NCI-H526 treated with DMSO at 0.1 percent for 48 hours (cell line): ENCODE measurements around the gene SLC43A2.
A peak's percentile ranks its signal among the peaks of the same experiment; 100 is the strongest.
"Not testable (repeated sequence)": the region's sequence is repeated elsewhere in the genome, so short reads cannot be mapped to it uniquely, and the experiment has no call there.

Source experiments
- DNase-seq: peaks from one replicate; lab custom pipeline; 2025; lab: John Stamatoyannopoulos, UW

Gene SLC43A2

DNA sequence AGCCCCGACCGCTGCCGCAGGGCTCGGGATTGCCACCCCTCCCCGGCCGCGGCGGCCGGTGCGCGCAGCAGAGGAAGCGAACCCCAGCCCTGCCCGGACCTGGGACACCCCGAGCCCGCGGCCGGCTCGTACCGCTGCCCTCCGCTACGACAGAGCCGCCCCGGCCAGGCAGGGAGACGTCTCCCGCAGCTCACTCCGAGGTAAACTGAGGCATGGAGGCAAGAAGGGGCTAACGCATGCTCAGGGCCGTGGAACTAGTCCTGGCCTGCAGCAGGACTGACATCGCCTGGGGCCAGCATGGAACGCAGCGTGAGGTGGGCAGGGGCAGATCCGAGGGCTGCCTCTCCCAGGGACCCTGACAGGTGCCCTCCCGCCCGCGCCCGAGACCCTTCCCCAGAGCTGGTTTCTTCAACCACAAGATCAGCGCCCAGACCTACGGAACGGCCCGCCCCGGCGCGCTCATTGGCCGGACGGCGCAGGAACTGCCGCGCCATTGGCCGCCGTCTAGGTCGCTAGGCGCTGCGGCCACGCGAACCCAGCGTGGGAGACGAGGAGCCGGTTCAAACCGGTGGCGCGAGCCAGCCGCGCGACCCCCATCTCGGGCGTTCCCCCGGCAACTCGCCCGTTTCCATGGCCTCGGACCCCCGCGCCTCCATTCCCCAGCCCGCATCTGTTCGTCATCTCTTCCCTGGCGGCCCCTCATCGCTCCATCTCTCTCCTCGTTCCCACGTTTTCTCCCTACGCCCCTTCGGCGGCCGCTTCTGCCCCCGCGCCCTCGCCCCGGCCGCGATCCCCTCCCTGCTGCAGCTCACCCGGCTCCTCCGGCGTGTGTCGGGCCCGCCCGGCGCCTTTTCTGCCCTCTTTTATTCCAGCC, at the start of gene SLC43A2:
Gene SLC43A2 (minus strand): TSS at position 853 of the 874 bp plus-strand sequence. CDS start 960 bp downstream, outside the sequence.
- DNase-seq = peak; percentile 72

- no peak for DNase-seq
Observed at GRCh38 chr17:1676401-1676800, 47.8 kb upstream of the SLC43A2 start.

GRCh38 chr17:1673041-1673785, 44.6 kb upstream of the SLC43A2 start:
- DNase-seq = no peak

GRCh38 chr17:1663934-1664333, 35.3 kb upstream of the SLC43A2 start:
- not testable (repeated sequence) for DNase-seq

GRCh38 chr17:1661045-1661444, 32.4 kb upstream of the SLC43A2 start:
- DNase-seq = no peak

DNA sequence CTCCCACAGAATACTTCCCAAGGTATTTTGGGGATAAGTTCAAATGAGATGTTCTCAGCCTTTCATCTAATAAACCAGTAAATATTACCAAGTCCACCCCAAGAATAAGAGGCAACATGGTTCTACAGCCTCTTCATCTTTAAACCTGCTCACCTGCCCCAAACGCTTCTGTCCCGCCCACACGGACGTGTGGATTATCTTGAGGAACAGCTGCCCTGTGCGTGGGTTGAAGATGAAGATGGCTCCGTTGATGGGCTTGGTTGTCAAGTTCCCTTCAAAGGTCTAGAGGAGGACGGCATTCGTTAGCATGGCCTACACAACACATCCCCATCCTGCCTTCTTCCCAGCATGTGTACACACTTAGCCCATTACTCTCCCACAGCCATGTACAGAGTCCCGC, 29.5 kb upstream of the SLC43A2 start:
- no peak for DNase-seq

DNA sequence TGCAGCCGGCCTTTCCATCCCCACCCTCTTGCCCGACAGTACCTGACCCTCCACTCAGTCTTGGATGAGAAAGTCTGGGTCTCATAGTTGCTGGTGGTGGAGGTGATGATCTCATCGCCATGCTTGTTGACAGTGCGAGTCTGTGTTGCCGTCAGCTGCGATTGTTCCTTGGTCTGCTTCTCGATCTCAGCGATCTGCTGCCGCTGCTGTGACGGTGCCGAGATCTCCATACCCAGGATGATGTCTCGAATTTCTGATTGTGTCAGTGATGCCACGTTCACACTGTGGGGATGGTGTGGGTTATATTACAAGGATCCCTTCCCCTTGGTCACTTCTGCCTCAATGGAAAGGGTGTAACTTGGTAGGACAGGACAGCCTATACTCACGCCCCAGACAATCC, 25.1 kb upstream of the SLC43A2 start:
- DNase-seq = no peak

DNA sequence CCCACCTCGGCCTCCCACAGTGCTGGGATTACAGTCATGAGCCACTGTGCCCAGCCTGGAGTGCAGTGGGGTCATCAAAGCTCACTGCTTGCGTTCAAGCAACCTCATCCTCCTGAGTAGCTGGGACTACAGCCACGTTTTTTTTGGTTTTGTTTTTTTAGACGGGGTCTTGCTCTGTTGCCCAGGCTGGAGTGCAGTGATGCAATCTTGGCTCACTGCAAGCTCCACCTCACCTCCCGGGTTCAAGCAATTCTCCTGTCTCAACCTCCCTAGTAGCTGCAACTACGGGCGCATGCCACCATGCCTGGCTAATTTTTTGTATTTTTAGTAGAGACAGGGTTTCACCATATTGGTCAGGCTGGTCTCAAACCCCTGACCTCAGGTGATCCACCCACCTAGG, 24.2 kb upstream of the SLC43A2 start:
- DNase-seq = not testable (repeated sequence)

DNA sequence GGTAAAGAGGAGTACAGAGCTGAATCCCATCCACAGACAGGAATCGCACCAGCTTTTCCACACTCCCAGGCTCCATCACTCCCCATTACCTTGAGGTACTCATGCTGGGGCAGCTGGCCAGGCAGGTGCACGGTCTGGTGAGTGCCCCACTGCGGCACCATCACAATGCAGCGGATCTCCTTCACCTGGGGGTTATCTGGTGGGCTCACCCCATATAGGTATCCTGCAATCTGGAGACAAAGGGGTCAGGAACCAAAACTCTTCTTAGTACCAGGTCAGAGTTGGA, 22.9 kb upstream of the SLC43A2 start:
- no peak for DNase-seq

GRCh38 chr17:1650731-1651558, 22.3 kb upstream of the SLC43A2 start:
- DNase-seq = no peak

DNA sequence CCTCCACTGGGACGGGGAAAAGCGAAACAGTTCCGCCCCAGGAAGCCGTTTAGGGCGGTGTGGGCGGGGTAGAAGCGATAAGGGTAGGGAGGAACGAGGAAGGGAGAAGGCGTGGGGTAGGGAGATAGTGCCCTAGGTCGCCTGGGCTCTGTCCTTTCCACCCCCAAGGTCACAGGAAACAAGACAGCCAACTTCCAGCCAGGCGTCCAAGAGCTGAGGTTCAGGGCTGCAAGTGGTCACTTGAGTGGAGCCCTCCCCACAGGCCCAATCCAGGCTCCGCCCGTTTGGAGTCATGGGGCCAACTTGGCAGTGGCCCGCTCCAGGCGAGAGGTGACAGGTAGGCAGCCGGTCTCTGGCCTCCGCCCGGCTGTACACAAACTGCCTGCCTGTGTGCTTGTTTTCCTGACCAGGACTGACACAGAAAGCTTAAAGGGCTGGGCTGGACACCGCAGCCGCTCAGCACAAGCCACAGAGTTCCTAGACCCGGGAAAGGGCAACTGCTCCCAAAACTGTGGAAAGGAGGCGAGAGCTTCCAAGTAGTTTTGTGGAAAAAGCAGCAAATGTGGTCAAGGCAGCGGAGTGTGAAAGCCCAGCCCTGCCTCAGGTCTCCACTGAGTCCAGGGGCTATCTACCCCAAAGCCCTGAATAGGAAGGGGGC, 21.3 kb upstream of the SLC43A2 start, which contains the start of gene RILP:
Gene RILP (minus strand): TSS at position 23 of the 658 bp plus-strand sequence. CDS start 62 bp downstream, outside the sequence.
- no peak for DNase-seq

DNA sequence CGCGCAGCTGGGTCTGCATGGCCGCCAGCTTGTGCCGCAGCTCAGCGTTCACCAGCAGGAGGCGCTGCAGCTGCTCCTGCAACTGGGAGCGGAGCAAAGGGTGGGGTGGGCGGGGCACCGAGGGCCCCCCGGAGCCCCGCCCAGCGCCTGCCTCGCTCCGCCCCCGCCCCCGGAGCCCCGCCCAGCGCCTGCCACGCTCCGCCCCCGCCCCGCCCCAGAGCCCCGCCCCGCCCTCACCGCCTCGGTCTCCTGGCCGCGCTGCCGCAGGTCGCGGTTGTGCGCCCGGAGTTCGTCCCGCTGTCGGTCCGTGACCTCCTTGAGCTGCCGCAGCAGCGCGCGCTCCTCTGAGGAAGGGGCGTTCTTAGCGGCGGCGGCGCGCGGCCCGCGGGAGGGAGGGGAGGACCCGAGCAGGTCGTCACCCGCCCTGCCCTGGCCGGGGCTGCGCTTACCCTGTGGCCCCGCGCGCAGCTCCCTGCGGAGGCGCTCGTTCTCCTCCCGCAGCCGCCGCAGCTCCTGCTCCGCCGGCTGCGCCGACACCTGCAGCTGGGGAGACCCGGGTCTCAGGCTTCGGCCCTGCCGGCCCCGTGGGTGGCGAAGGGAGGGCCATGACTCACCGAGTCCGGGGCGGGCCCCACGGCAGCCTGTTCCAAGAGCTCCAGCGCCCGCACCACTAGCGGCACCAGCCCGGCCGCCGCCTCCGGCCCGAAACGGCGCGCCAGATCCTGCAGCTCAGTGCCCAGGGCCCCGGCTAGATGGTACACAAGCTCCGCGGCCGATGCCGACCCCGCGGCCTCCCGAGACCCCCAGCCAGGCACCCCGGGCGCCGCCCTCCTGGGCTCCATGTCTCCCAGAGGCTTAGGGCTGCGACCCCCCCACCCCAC, 20.6 kb upstream of the SLC43A2 start:
- peak; percentile 74 for DNase-seq

DNA sequence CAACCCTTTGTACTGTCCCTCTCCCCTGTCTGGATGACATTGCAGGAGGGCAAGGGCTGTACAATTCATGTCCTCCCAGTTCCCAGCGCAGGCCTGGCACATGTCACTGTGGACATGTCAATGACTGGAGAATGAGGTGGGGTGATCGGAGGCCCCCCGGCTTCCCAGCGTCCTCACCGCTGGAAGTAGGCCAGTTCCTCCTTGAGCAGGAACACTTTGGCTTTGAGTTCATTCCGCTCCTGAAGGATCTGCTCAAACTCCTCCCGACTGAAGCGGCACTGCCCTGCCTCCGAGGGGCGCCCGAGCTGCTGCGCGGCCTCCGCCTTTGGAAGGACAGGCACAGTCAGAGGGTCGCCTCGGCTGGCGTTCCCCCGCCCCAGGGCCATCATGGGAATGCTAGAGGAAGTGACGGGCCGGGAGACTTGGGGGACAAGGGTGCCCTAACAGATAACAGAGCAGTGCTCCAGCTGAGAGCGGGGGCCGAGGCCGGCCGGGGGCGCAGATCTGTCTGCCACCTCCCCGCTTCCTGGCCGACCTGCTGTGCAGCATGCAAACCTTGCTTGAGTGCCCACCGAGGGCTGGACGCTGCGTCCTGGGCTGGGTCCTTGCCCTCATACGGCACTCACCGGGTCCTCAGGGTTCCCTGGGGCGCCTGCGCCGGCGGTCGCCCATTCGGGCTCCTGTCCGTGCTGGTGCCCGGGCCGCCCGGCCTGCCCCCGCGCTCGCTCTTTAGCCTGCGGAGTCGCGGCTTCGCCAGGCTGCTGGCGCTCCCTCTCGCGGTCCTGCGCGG, 19.7 kb upstream of the SLC43A2 start:
- no peak for DNase-seq

GRCh38 chr17:1647802-1648171, 19.2 kb upstream of the SLC43A2 start:
- no peak for DNase-seq

DNA sequence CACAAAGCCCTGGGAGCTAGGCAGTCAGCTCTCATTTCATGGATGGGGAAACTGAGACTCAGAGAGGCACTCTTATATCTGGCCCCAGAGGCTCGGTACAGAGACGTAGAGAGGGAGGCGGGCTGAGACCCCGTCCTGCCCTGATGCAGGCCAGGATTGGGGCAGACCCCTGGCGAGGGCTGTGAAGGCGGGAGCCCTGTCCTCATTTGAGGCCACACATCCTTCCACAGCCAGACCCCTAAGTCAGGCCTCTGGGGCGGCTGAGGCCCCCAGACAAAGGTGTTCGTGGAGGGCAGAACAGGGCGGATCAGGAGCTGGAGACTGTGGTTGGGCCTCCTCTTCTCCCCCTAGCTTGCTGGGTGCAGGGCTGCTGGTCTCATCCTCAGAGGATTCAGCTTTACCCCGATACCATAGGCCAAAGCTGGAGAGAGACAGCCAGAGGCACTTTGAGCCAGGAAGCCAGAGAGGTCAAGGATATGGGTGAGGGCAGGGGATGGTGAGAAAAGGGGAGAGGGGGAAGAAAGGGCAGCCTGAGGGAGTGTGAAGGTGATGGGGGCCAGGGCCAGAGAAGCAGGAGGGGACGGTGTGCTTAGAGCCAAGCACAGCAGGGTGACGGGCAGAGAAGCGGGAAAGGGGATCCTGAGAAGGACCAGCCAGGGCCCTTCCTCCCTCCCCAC, 17.7 kb upstream of the SLC43A2 start:
- DNase-seq = no peak

- no peak for DNase-seq
Observed at GRCh38 chr17:1645207-1646171, 16.9 kb upstream of the SLC43A2 start, which contains the start of gene SCARF1. TSS of gene SCARF1 (minus strand) at chr17:1645732. CDS start at chr17:1645697, 35 bp downstream.

DNA sequence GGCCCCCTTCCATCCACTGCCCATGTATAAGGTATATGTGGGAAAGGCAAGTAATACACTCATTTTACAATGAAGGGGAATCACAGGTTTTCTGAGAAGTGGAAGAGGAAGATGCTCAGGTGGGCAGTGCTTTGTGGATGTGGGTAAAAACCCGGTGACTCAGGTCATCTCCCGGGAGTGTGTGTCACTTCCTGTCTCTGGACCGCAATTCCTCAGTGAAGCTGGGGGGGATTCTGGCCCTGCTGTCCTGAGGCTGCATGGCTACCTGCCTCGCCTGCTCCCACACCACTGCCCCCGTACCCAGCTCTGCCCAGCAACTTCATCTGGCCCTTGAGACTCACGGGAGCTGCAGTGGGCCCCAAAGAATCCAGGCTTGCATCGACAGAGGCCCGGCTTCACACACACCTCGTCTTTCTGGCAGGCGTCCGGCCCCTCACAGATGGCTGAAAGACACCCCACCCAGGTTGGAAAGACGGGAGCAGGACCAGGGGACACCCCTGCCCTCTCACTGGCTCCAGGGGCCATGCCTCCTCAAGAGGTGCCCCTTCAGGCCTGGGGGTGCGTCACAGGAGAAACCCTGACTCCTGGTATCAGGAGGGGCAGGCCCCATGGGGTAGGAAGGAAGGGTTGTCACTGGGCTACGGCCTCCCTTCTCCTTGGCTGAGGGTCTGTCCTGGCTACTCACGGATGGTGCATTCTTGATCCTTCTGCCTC, 16.0 kb upstream of the SLC43A2 start:
- DNase-seq = no peak
